SH-SY5Y (cell line): ENCODE results near the gene ERVFRD-1.

Experiments used
- GATA2 ChIP-seq: IDR thresholded peaks from 2 replicates; pipeline ENCODE4 v1.6.1; 2011; ENCODE audit warnings: mild to moderate bottlenecking, low read depth, low read length
- GATA3 ChIP-seq: IDR thresholded peaks from 2 replicates; pipeline ENCODE4 v1.6.1; 2011; ENCODE audit warnings: low read depth, mild to moderate bottlenecking, low read length, moderate library complexity

GRCh38 chr6:11152581-11152980, 41.1 kb upstream of the ERVFRD-1 start:
- TF ChIP-seq GATA2 (no peak), GATA3 (no peak)
